Measurements from ENCODE around the gene ADCY1.

The ADCY1 gene

DNA sequence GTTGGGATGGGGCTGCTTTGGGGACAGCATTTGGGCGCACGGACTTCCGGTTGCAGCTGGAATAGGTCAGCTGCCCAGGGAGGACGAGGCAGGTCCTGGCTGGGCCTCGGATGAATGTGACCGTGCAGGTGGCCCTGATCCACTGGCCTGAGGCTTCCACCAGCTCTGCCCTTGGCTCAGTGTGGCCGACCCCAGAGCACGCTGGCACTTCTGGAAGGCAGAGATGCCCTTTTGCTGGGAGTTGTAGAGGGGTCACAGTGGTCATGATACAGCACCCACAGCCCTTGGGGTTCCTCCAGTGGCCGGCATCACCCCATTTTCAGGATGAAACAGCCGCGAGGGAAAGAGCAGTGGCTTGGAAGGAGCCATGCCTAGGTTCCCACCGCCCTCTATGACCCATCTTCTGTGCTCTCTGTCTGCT lies 19.0 kb downstream of the ADCY1 start:
- no peak for DNase-seq (ENCODE audit: low spot score)

DNA sequence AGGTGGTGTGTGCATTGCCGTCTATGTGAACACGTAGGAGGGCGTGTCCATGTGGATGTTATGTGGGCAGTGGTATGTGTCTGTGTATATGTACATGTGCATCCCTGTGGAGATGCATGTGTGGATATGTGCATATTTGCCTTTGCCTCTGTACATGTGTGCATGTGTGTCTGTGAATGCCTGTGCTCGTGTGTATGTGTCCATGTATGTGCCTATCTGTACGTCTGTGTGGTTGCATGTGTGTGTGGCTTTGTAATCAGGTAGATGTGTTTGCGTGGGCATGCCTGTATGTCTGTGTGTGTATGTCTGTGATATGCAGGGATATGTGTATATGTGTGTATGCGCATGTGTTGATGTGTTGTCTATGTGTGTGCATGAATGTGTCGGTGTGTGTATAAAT lies 19.7 kb downstream of the ADCY1 start:
- DNase-seq (ENCODE audit: low spot score) = no peak

DNA sequence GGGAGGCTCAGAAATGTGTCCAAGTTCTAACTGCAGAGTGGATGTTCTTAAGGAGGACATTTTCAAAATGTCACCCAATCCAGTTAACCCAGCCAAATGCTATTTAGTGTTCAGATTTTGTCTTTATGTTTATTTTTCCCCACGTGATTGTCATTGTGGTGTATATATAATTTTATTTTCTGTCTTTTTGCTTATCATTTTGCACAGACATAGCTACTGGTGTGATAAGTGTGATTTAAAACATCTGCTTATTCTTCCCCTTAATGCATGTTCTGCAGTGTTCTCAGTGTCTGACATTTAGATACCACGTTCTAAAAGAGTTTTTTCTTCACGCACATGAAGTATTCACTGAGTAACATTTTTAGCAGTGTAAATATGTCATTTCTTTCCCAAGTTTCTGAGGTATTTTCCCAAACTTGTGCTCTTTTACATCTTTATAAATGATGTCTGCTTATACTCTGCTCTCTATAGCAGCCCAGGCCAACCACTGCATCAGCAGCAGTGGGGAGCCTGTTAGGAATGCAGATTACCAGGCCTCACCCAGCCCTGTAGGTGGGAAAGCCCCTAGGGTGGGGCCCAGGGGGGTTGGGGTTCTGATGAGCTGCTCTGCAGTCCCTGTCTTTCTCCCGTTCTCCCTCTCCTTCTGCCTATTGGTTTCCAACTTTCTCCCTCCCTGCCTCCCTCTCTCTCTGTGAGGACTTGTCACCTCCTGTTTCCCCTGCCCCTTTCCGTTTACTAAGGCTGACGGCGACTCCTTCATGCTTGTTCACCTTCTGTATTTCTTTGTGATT lies 20.8 kb downstream of the ADCY1 start:
- no peak for DNase-seq (ENCODE audit: low spot score)

DNA sequence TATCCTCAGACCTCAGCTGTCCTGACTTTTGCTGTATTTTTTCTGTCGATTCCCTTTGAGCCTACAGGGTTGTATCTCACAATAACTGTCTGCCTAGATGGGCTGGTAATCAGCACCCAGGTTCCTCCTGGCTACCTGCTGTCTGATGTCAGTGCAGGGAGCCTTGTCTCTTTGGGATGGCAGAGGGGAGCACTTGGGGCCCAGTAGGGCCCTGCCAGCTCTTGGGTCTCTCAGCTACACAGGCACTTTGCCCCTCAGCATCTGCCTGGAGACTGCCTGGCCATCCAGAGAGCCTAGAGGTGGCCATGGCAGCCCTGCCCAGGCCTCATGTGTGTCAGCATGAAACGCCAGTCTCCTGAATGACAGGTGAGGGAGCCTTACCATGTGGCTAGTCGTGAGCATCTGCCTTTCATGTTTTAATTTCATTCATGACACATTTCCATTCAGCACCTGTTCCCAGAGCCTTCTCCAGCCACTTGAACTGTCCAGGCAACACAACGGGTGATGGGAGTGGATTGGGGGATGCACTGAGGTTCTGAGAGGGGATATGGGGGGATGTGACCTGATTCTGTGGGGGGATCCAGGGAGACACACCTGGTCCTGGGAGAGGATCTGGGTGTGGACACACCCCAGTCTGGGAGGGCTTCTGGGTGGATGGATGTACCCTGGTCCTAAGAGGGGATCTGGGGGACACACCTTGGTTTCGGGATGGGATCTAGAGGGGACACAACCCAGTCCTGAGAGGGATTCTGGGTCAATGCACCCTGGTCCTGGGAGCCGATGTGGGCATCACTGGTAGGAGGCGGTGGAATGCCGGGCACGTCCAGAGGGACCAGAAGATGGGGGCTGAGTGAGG lies 21.9 kb downstream of the ADCY1 start:
- no peak for DNase-seq (ENCODE audit: low spot score)

DNA sequence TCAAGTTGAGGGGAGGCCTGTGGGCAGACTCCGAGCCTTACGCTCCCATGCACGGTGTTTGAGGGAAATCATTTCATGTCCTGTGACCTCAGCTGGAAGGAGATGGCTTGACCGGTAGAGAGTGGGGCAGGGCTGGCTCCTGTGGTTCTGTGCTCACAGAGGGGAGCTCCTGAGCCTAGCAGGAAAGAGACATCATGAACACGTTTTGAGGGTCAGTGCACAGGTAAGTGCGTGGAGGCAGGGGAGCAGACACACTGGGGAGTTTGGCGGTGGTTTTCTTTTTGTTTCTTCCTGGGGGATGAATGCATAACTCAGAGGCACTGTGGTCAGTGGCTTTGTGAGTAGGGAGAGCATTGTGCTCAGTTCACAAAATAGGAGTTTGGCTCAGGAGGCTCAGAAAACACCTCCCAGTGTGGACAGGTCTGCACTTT lies 22.5 kb downstream of the ADCY1 start:
- no peak for DNase-seq (ENCODE audit: low spot score)

DNA sequence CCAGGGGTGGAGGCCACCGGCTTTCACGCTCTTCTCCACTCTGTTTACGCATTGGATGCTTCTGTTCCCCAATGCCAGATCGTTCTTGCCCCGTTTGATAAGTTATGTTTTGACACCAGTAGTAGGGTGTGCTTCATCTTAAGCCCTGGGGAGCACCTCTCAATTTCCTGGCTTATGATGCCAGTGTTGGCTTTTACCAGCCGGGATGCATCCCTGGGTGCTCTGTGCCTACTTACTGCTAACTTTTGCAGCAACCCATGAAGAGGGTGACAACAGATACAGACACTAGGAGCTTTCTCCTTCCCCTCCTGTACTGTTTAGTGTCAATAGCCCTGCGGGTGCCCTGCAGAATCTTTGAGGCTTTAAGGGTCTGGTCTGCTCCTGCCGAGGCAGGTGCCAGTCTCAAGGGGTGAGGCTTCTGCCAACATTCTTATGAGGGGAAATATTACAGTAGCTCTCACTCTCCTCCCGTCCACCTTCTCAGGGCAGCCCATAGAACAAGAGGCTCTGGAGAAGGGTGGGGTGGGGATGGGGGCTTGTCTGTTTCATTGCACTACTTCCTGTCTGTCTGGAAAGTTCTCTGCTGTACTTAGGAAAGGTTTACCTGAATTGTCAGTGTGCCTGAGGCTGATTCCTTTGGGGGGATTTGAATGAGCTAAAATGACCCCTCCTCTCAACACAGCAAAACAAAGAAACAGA lies 23.3 kb downstream of the ADCY1 start:
- no peak for DNase-seq (ENCODE audit: low spot score)

DNA sequence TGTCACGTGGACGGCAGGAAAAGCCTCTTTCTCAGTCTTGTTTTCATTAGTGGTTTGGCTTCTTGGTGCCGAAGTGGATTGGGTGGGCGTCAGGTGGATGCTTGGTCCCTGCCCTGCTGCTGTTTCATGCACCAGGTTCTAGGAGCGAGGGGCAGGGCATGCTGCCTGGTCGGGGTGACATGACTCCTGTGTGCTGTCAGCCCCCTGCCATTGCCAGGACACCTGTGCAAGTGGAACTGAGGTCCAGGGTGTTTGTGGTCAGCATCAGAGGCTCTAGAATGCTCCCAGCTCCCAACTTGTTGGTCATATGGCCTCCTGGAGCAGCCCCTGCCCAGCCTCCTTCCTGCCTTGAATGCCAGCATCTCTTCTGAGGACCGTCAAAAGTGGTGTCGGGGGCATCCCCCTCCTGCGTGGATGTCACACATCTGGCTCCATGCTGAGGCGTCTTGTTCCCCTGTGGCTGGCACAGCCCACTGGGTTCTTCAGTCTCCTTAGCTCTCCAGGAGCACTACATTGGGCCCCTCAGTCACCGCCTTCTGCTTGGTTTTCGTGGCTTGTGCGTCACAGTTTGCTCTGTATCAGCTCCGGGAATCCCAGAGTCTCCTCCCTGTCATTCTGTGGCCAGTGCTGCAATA lies 24.8 kb downstream of the ADCY1 start:
- DNase-seq (ENCODE audit: low spot score) = no peak

DNA sequence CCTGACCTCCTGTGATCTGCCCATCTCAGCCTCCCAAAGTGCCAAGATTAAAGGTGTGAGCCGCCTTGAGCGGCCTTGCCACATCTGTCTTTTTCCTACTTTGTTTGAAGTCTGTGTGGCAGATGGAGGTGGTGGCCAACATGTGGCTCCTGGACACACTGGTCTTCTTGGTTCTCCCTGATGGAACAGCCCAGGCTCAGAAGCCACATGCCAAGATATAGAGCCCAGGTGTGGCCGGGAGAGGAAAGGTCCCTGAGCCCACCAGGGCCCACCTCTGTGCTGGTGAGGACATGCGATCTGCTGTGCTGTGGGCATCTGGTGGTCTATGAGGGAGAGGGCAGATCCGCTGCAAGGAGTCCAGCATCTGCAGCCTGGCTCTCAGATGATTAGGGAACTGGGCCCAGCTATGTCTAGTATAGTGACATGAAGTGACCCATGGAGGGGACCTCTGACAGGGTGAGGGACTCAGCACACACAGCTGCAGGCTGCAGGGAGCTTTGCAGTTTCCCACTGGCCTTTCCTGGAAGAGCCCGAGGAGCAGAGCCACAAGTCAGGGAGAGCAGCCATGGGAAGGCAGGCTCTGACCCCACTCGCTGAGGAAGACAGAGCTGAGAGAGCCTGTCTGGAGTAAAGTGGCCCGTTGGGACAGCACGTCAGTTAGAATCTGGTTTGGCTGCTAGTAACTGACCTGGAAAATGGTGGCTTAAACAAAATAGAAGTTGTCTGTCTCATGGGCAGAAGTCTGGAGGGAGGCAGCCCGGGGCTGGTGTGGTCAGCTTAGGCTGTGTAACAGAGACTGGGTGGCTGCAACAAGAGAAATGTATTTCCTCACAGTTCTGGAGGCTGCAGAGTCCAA lies 25.9 kb downstream of the ADCY1 start:
- DNase-seq (ENCODE audit: low spot score) = no peak

DNA sequence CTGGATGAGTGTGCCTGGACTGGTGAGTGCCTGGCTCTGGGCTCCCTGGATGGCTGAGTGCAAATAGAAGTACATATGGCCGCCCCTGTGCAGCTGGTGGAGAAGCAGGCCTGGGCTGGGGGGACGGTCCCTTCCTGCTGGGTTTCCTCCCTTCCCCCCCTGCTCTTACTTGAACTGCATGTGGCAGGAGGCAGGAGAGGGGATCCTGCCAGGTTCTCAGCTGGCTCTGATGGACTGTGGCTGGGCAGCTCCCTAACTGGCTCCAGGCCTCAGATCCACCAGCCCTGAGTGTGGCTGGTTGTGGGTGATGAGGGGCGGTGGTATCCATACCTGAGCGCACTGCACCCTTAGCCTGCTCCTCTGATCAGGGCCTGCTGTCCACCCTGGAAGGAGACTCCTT lies 26.9 kb downstream of the ADCY1 start:
- no peak for DNase-seq (ENCODE audit: low spot score)

DNA sequence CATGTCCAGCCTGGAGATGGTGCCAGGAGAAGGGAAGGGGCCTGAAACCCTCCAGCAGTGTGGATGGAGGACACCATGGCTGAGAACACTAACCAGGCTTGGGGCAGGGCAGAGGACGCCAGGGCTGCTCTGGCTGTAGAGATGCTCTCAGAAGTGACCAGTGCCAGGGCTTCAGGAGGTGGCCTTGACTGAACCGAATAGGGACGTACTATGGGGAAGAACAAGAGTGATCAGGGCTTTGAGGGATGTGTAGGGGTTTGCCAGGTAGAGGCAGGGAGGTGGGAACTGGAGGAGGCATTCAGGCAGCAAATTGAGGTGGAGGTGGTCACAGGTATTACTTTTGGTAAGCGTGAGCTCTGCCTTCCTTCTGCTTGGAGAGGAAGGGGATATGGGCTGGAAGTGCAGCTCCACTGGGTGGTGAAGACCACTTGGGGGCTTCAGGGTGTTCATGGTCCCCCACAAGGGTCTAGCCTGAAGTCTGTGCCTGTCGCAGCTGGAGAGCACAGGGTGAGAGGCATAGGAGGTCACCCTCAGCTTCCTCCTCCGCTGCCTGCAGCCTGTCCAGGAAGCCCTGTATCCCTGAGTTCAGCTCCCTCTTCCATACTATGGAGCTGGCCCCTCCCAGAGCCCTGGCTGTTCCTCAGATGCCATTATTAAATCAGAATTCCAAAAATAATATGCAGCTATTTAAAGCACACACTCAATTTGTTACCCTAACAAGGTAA lies 27.8 kb downstream of the ADCY1 start:
- no peak for DNase-seq (ENCODE audit: low spot score)

DNA sequence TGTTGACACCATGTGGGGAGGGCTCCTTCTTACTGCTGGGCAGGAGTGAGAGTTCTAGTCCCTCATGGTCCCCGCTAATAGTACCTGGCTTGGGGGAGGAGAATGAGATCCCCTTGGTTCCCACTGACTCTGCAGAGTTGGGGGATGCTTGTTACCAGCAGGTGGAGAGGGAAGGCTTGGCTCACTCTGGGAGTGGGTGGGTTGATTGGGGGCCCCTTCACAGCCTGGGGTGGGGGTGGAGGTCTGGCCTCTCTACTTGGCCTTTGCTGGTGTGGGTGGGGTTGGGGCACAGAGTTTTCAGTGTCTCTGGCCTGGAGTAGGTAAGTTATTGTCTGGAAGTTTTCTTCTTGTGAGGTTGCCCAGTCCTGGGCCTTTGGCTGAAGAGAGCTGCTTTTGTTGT lies 31.9 kb downstream of the ADCY1 start:
- no peak for DNase-seq (ENCODE audit: low spot score)

DNA sequence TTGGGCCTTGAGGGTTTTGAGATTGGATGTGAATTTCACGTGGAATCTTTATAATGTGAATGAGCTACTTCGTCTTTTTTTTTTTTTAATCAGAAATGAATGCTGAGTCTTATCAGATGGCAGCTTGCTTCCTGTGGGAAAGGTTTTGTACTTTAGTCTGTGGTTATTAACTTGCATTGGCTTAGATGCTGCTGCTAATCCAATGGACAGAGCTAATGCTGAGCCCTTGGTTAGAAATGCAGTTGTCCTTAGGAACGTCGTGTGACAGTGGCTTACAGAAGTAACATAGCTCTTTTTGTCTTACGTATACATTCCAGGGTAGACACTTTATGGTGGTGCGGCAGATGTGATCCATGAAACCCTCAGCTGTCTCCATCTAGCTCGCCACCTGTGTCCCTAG lies 32.8 kb downstream of the ADCY1 start:
- no peak for DNase-seq (ENCODE audit: low spot score)

DNA sequence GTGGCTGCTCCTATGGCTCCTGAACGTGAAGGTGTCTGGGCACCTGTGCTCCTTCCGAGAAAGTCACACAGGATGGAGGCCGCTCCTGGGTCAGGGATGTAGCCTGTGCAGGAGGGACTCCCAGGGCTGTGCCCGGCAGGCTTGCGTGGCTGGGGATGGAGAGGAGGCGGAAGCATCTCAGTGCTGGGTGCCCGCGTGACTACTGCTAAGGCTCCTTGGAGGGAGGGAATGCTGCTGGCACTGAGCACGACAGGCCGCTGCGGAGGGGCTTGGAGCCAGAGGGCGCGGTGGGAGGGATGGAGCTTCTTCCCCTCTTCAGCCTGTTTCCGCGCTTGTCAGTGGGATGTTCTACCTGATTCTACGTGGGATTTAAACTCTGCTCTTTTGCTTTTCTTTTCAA lies 35.0 kb downstream of the ADCY1 start:
- DNase-seq (ENCODE audit: low spot score) = no peak

DNA sequence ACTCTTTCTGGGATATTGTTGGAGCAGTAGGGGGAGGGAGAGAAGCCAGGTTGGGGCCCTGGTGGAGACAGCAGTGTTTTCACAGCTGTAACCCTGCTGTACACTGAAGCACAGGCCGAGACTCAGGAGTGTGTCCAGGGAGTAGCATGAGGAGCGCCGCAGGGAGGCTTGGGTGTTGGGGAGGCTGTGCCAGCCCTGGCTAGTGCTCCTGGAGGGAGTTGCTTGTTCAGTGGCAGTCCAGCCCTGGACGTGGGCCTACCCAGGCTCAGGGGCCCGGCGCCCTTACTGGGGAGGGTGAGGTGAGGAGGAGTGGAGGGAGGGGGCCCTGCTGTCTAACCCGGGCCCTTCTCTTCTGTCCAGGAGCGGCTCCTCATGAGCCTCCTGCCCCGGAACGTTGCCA lies 35.9 kb downstream of the ADCY1 start:
- no peak for DNase-seq (ENCODE audit: low spot score)

DNA sequence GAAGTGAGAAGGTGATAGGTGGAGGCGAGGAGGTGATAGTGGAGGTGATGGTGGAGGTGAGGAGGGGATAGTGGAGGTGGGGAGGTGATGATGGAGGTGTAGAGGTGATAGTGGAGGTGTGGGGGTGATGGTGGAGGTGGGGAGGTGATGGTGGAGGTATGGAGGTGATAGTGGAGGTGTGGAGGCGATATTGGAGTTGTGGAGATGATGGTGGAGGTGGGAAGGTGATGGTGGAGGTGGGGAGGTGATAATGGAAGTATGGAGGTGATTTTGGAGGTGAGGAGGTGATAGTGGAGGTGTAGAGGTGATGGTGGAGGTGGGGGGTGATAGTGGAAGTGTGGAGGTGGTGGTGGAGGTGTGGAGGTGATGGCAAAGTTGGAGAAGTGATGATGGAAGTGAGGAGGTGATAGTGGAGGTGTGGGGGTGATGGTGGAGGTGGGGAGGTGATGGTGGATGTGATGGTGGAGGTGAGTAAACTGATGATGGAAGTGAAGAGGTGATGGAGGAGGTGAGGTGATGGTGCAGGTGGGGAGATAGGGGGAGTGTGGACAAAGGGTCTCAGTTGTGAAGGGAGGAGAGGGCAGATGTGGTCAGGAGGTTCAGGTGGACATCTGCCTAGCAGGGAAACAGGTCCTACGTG lies 36.6 kb downstream of the ADCY1 start:
- no peak for DNase-seq (ENCODE audit: low spot score)

DNA sequence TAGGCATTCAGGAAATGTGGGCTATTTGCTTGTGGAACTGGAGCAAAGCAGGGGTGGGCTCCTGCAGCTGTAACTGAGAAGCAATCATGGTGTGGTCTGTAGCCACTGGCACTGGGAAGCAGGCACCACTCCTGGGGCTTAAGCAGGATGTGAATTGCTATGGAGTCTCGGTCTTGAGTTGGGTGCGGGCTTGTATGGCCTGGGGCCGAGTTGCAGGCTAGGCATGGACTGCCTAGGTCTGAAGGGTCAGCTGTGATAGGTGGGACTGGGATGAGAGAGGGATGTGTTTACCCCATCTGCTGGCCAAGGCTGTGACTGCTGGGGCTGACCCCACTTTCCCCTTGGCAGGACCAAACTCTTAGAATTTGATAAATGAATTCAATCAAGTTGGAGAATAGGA lies 43.0 kb downstream of the ADCY1 start:
- no peak for DNase-seq (ENCODE audit: low spot score)

DNA sequence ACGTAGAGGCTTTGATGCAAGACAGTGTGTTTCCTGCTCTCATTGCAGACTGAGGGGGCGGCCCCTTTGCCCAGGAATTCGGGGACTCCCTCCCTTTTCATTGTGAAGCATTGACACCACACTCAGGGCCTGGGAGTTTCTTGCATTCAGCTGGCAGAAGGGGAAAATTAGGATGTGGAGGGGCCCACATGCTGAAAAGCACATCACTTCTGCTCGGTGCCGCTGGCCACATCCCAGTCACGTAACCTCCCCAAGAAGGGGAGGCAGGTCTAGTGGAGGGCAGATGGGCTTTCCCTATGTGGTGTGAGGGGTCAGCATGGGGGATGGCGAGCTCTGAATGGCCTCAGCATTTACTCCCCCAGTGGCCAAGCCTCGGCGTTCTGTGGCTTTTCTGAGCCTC lies 47.9 kb downstream of the ADCY1 start:
- no peak for DNase-seq (ENCODE audit: low spot score)

DNA sequence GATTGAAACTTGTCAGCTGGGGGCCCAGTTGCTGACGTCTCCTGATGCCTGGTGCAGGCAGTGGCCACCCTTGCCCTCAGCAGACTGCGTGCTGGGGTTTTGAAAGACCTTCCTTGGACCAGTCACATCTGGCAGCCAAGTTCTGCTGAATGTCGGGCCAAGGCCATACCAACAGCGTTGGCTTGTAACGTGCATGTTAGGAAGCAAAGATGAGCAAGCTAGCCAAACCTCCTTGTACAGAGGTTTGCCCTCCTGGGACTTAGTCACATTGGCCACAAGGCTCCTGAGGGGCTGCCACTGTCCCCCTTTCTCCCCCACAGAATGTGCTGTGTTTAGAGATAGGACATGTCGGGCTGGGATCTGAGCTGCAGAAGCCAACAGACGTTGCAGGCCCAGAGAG lies 49.0 kb downstream of the ADCY1 start:
- no peak for DNase-seq (ENCODE audit: low spot score)

DNA sequence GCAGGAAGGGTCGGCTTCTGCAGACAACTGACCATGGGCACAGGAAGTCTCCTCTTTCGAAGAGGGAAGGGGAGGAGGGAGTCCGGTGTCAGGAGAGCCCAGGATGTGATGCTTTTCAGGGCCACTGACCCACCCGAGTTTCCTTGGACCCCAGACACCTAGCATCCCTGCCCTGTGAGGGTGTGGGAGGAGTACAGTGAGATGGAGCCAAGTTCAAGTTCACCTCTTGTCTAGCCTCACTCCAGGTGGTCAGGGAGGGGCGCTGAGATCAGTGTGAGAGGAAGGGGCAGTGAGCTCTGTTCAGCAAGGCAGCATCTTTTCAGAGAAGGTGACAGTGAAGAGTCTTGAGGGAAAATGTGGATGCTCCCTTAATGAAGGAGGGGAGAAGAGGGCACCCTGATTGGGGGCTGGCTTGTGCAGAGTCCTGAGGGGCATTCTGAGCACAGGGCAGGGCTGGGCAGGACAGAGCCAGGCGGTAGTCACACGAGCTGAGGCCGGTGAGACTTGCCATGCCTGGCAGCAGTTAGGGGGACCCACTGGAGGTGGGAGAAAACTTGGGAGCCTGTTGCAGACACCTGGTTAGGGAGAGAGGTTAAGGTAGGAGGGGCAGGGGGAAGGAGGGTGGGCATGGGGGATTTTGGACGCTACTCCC lies 49.7 kb downstream of the ADCY1 start:
- no peak for DNase-seq (ENCODE audit: low spot score)

DNA sequence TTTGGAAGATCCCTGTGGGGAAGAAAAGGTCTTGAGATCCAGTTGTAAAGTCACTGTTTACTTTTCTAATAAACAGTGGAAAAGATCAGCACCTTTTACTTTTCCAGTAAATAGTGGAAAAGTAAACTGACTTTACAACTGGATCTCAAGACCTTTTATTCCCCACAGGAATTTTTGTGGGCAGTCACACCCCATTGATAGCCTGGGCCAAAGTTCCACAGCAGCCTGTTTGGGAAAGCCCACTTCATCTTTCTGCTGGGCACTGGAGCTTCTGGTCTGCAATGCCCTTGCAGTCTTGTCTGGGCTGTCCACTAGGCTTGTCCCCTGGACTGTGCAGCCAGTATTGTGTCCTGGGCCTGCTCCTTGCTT lies 50.2 kb downstream of the ADCY1 start:
- DNase-seq (ENCODE audit: low spot score) = no peak

Data from germinal center (tissue), 1 donor.